ENCODE data around the gene KRT28.

GRCh38 chr17:40848583-40849235 lies 49.0 kb upstream of the KRT28 start:
- TF ChIP-seq CTCF (IDR thresholded peaks at IDR 0.05) (no peak), POLR2A (IDR thresholded peaks at IDR 0.05) (no peak), POLR2AphosphoS5 (IDR thresholded peaks at IDR 0.05) (no peak)

Measured in prostate gland (tissue), 2 donors.